Caco-2 (cell line): Measurements from ENCODE around the gene BACH2. TPM values are rescaled to one million over a fixed set of nuclear protein-coding genes. Genes with fewer than 3 reads are reported as not detected.

ENCODE experiments used
- BruUV-seq: library from RNA; stranded (reverse); fragments of 400-500 nt; replicated peaks from 2 replicates; lab custom pipeline; 2021; lab: Mats Ljungman, UMichigan
- CTCF ChIA-PET: fragments of 300-600 bp; sonication (Branson Sonifier 250); formaldehyde crosslinking; loops from one replicate; lab custom pipeline; 2022; ENCODE audit warnings: antibody characterized with exemption; lab: Charles Lee
- POLR2A ChIA-PET: fragments of 300-600 bp; sonication (Branson Sonifier 250); formaldehyde crosslinking; loops from one replicate; lab custom pipeline; 2022; ENCODE audit warnings: antibody characterized with exemption; lab: Charles Lee
- DNase-seq, 2 experiments: peaks; one replicate each; pipeline versions ENCODE4 v3.0.0 to v3.0.0-alpha.2; 2020 to 2022
- H3K27me3 ChIP-seq: replicated peaks from 2 replicates; pipeline ENCODE4 v1.6.0; 2011; ENCODE audit warnings: low read length; ENCODE audit not compliant: control insufficient read depth, insufficient read depth
- H3K36me3 ChIP-seq: 2 replicates; pipeline ENCODE4 v1.5.1; 2011; ENCODE audit warnings: low read length; ENCODE audit not compliant: control insufficient read depth, insufficient read depth
- H3K4me1 ChIP-seq: fragments of 250-450 bp; sonication (Bioruptor Pico); 2 replicates; pipeline ENCODE4 v1.5.1; 2020; ENCODE audit warnings: mild to moderate bottlenecking
- H3K4me3 ChIP-seq: 2 replicates; pipeline ENCODE4 v1.5.1; 2011; ENCODE audit warnings: low read depth, mild to moderate bottlenecking, control low read depth, low read length
- H3K9me3 ChIP-seq: fragments of 250-450 bp; sonication (Bioruptor Pico); 2 replicates; pipeline ENCODE4 v1.5.1; 2020; ENCODE audit warnings: mild to moderate bottlenecking, moderate library complexity
- H3K27ac Mint-ChIP-seq: one replicate; pipeline ENCODE4 v1.8.0; 2022; ENCODE audit warnings: mixed read lengths; ENCODE audit not compliant: unreplicated experiment
- H3K27me3 Mint-ChIP-seq: one replicate; pipeline ENCODE4 v1.8.0; 2022; ENCODE audit warnings: mixed read lengths; ENCODE audit not compliant: insufficient read depth, unreplicated experiment
- H3K36me3 Mint-ChIP-seq: one replicate; pipeline ENCODE4 v1.8.0; 2022; ENCODE audit warnings: mild to moderate bottlenecking, mixed read lengths; ENCODE audit not compliant: insufficient read depth, unreplicated experiment
- H3K4me1 Mint-ChIP-seq: one replicate; pipeline ENCODE4 v1.8.0; 2022; ENCODE audit warnings: low read depth, mixed read lengths; ENCODE audit not compliant: unreplicated experiment
- H3K4me3 Mint-ChIP-seq: one replicate; pipeline ENCODE4 v1.8.0; 2022; ENCODE audit warnings: mild to moderate bottlenecking, moderate library complexity, mixed read lengths; ENCODE audit not compliant: unreplicated experiment
- H3K9me3 Mint-ChIP-seq: one replicate; pipeline ENCODE4 v1.8.0; 2022; ENCODE audit warnings: mixed read lengths; ENCODE audit not compliant: unreplicated experiment
- CTCF ChIP-seq, 2 experiments: fragments of 200-600 bp in 1 of 2; IDR thresholded peaks; 1 replicate in 1 of 2; 2 replicates in 1 of 2; pipeline versions ENCODE4 v1.5.1 to v1.8.0; 2011 to 2022; ENCODE audit warnings: antibody characterized with exemption in 1 of 2, control low read depth in 1 of 2, inconsistent platforms in 1 of 2, low read depth in 1 of 2, low read length in 1 of 2, mild to moderate bottlenecking in 1 of 2, moderate library complexity in 1 of 2; ENCODE audit not compliant: insufficient read depth in 1 of 2, severe bottlenecking in 1 of 2, unreplicated experiment in 1 of 2
- intact Hi-C: fragments of 100-400 bp; cut with micrococcal nuclease; formaldehyde crosslinking; loops from one replicate; pipeline ENCODE4 v1.10.0; 2022; ENCODE audit not compliant: unreplicated experiment
- total RNA-seq: library from RNA; stranded (reverse); gene quantifications from 2 replicates; pipeline ENCODE4 v1.2.3, GENCODE V29; 2022

Gene BACH2
- total RNA-seq, 1 experiment from 2014 or later, result 0.43 TPM

DNA sequence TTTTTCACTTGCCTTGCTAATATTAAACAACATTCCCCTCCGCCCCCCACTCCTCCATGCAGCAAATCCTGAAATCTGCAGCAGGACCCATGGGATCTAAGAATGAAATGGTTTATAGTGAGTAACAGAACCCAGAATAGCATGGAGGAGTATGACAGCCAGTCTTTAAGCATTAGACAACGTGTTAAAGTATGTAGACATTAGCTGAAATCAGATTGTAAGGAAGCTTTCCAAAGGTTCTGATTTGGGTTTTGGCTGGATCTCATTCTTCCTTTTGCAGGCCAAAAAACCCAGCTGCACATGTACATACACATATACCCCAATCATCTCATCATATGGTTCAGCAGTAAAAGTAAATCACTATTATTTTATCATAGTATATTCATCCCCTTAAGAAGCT, 275.9 kb downstream of the BACH2 start:
- no peak for TF ChIP-seq CTCF (IDR thresholded peaks at IDR 0.05; ENCODE audit: insufficient read depth in 1 of 2, low read depth in 1 of 2, low read length in 1 of 2, severe bottlenecking in 1 of 2, unreplicated experiment in 1 of 2)
- DNase-seq, result no peak
- no peaks in the 10 kb centered on the region for H3K36me3 ChIP-seq
- H3K4me1 ChIP-seq, result no peaks in the 10 kb centered on the region
- no TSS peak for BruUV-seq
- H3K27me3 Mint-ChIP-seq, result peaks cover 26% of the 10 kb centered on the region
- no peaks in the 10 kb centered on the region for H3K9me3 Mint-ChIP-seq
- H3K4me1 Mint-ChIP-seq, result no peaks in the 10 kb centered on the region
- CTCF ChIA-PET, result no interaction called here
- intact Hi-C loops, result no loop called here
- no peaks in the 10 kb centered on the region for H3K27me3 ChIP-seq
- H3K4me3 Mint-ChIP-seq, result no peak overlapping the region
- no peaks in the 10 kb centered on the region for H3K9me3 ChIP-seq
- H3K36me3 Mint-ChIP-seq, result no peaks in the 10 kb centered on the region
- H3K4me3 ChIP-seq, result no peak overlapping the region
- H3K27ac Mint-ChIP-seq, result no peak overlapping the region
- POLR2A ChIA-PET, result no interaction called here

DNA sequence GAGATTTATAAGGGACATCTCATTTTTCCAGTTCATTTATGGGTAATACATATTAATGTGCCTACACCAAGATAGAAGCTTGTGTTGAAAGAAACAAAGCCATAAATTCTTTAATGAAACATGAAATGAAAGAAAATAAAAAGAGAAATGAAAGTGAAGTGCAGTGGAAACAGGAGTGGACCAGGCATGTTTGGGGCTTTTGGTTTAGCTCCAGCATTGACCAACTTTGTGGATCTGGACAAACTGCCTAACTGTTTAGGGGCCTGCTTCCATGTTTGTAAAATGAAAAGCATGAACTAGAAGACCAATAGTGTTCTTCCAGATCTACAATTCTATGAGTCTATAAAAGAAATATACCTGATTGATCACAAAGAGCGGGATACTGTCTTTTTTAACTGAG, 277.4 kb downstream of the BACH2 start:
- H3K27me3 Mint-ChIP-seq, result peaks cover 15% of the 10 kb centered on the region
- DNase-seq, result no peak
- no peak for TF ChIP-seq CTCF (IDR thresholded peaks at IDR 0.05; ENCODE audit: insufficient read depth in 1 of 2, low read depth in 1 of 2, low read length in 1 of 2, severe bottlenecking in 1 of 2, unreplicated experiment in 1 of 2)
- no peaks in the 10 kb centered on the region for H3K36me3 Mint-ChIP-seq
- no TSS peak for BruUV-seq
- no peaks in the 10 kb centered on the region for H3K9me3 Mint-ChIP-seq
- no peaks in the 10 kb centered on the region for H3K27me3 ChIP-seq
- no peaks in the 10 kb centered on the region for H3K36me3 ChIP-seq
- H3K27ac Mint-ChIP-seq, result no peak overlapping the region
- no peak overlapping the region for H3K4me3 ChIP-seq
- no peaks in the 10 kb centered on the region for H3K4me1 Mint-ChIP-seq
- no peaks in the 10 kb centered on the region for H3K9me3 ChIP-seq
- CTCF ChIA-PET, result no interaction called here
- POLR2A ChIA-PET, result no interaction called here
- no peak overlapping the region for H3K4me3 Mint-ChIP-seq
- intact Hi-C loops, result no loop called here
- H3K4me1 ChIP-seq, result no peaks in the 10 kb centered on the region

- Mint-ChIP-seq H3K27me3 (peaks cover 15% of the 10 kb centered on the region), H3K9me3 (no peaks in the 10 kb centered on the region), H3K36me3 (no peaks in the 10 kb centered on the region), H3K4me1 (no peaks in the 10 kb centered on the region), H3K27ac (no peak overlapping the region), H3K4me3 (no peak overlapping the region)
- Histone ChIP-seq H3K9me3 (no peaks in the 10 kb centered on the region), H3K36me3 (no peaks in the 10 kb centered on the region), H3K27me3 (no peaks in the 10 kb centered on the region), H3K4me1 (no peaks in the 10 kb centered on the region), H3K4me3 (no peak overlapping the region)
- intact Hi-C loops, result no loop called here
- CTCF ChIA-PET, result no interaction called here
- DNase-seq, result no peak
- BruUV-seq, result no TSS peak
- no peak for TF ChIP-seq CTCF (IDR thresholded peaks at IDR 0.05; ENCODE audit: insufficient read depth in 1 of 2, low read depth in 1 of 2, low read length in 1 of 2, severe bottlenecking in 1 of 2, unreplicated experiment in 1 of 2)
- POLR2A ChIA-PET, result no interaction called here
Observed at GRCh38 chr6:90015883-90016282, 280.8 kb downstream of the BACH2 start.
